SJCRH30 (cell line): ENCODE results near the gene CNTN6. TPM values are rescaled to one million over a fixed set of nuclear protein-coding genes. Genes with fewer than 3 reads are reported as not detected.

Experiments used
- DNase-seq, 2 experiments: peaks; one replicate each; pipeline ENCODE4 v3.0.0-alpha.2; 2015 to 2020
- H3K27ac ChIP-seq: fragments of 250-450 bp; sonication (Bioruptor Pico); 2 replicates; pipeline ENCODE4 v1.5.1; 2020; ENCODE audit warnings: mild to moderate bottlenecking, moderate library complexity
- H3K27me3 ChIP-seq: fragments of 250-450 bp; sonication (Bioruptor Pico); 2 replicates; pipeline ENCODE4 v1.5.1; 2020; ENCODE audit warnings: mild to moderate bottlenecking, moderate library complexity
- H3K36me3 ChIP-seq: fragments of 250-450 bp; sonication (Bioruptor Pico); 2 replicates; pipeline ENCODE4 v1.5.1; 2020; ENCODE audit warnings: mild to moderate bottlenecking, moderate library complexity
- H3K4me1 ChIP-seq: fragments of 250-450 bp; sonication (Bioruptor Pico); 2 replicates; pipeline ENCODE4 v1.5.1; 2020; ENCODE audit warnings: mild to moderate bottlenecking, moderate library complexity
- H3K4me3 ChIP-seq: fragments of 250-450 bp; sonication (Bioruptor Pico); 2 replicates; pipeline ENCODE4 v1.5.1; 2020; ENCODE audit warnings: mild to moderate bottlenecking, moderate library complexity
- H3K9me3 ChIP-seq: fragments of 250-450 bp; sonication (Bioruptor Pico); replicated peaks from 2 replicates; pipeline ENCODE4 v1.5.1; 2020; ENCODE audit warnings: mild to moderate bottlenecking, moderate library complexity
- total RNA-seq: library from RNA; depleted of rRNA; stranded (reverse); fragments of >200 nt; shearing (Covaris generic); gene quantifications from 2 replicates; pipeline ENCODE4 v1.2.3, GENCODE V29; 2014

The CNTN6 gene
- total RNA-seq, 1 experiment from 2014 or later, result 1.1 TPM

GRCh38 chr3:1287815-1288214 lies 195.0 kb downstream of the CNTN6 start:
- Histone ChIP-seq H3K4me1 (no peaks in the 10 kb centered on the region), H3K36me3 (no peaks in the 10 kb centered on the region), H3K27ac (no peak overlapping the region), H3K27me3 (no peaks in the 10 kb centered on the region), H3K9me3 (no peaks in the 10 kb centered on the region), H3K4me3 (no peak overlapping the region)
- no peak for DNase-seq

GRCh38 chr3:1288805-1289494 lies 196.1 kb downstream of the CNTN6 start:
- no peaks in the 10 kb centered on the region for H3K9me3 ChIP-seq
- no peak overlapping the region for H3K27ac ChIP-seq
- H3K27me3 ChIP-seq, result no peaks in the 10 kb centered on the region
- H3K36me3 ChIP-seq, result no peaks in the 10 kb centered on the region
- no peak overlapping the region for H3K4me3 ChIP-seq
- no peaks in the 10 kb centered on the region for H3K4me1 ChIP-seq
- no peak for DNase-seq

GRCh38 chr3:1292571-1293071 lies 199.8 kb downstream of the CNTN6 start:
- Histone ChIP-seq H3K4me1 (no peaks in the 10 kb centered on the region), H3K9me3 (no peaks in the 10 kb centered on the region), H3K27ac (no peak overlapping the region), H3K36me3 (no peaks in the 10 kb centered on the region), H3K4me3 (no peak overlapping the region), H3K27me3 (no peaks in the 10 kb centered on the region)
- no peak for DNase-seq

- DNase-seq, result no peak
Observed at GRCh38 chr3:1294586-1294985, 201.8 kb downstream of the CNTN6 start.

GRCh38 chr3:1318296-1319005 lies 225.6 kb downstream of the CNTN6 start:
- no peaks in the 10 kb centered on the region for H3K4me1 ChIP-seq
- DNase-seq, result no peak
- H3K9me3 ChIP-seq, result no peaks in the 10 kb centered on the region
- H3K27ac ChIP-seq, result no peak overlapping the region
- H3K4me3 ChIP-seq, result no peak overlapping the region
- no peaks in the 10 kb centered on the region for H3K27me3 ChIP-seq
- H3K36me3 ChIP-seq, result no peaks in the 10 kb centered on the region

More at GRCh38 chr3:1294586-1294985, 201.8 kb downstream of the CNTN6 start:
- Histone ChIP-seq H3K36me3 (no peaks in the 10 kb centered on the region), H3K4me1 (no peaks in the 10 kb centered on the region), H3K27ac (no peak overlapping the region), H3K27me3 (no peaks in the 10 kb centered on the region), H3K4me3 (no peak overlapping the region), H3K9me3 (no peaks in the 10 kb centered on the region)

- Histone ChIP-seq H3K36me3 (no peaks in the 10 kb centered on the region), H3K9me3 (no peaks in the 10 kb centered on the region), H3K4me3 (no peak overlapping the region), H3K4me1 (peaks cover 7% of the 10 kb centered on the region), H3K27me3 (no peaks in the 10 kb centered on the region), H3K27ac (peak overlapping the region; percentile 16; the same call in 1 of the 2 replicates)
- peak; percentile 2 to 37 for DNase-seq
Observed at GRCh38 chr3:1326546-1326945, 233.7 kb downstream of the CNTN6 start.

- H3K36me3 ChIP-seq, result no peaks in the 10 kb centered on the region
- DNase-seq, result no peak
- no peaks in the 10 kb centered on the region for H3K9me3 ChIP-seq
- peaks cover 7% of the 10 kb centered on the region for H3K4me1 ChIP-seq
- no peak overlapping the region for H3K4me3 ChIP-seq
- no peak overlapping the region for H3K27ac ChIP-seq
- no peaks in the 10 kb centered on the region for H3K27me3 ChIP-seq
Observed at GRCh38 chr3:1330107-1330506, 237.3 kb downstream of the CNTN6 start.

- no peak for DNase-seq
- Histone ChIP-seq H3K27me3 (no peaks in the 10 kb centered on the region), H3K36me3 (no peaks in the 10 kb centered on the region), H3K4me1 (no peaks in the 10 kb centered on the region), H3K27ac (no peak overlapping the region), H3K9me3 (no peaks in the 10 kb centered on the region), H3K4me3 (no peak overlapping the region)
Observed at GRCh38 chr3:1346386-1346785, 253.6 kb downstream of the CNTN6 start.

- DNase-seq, result no peak
- no peak overlapping the region for H3K4me3 ChIP-seq
- no peaks in the 10 kb centered on the region for H3K36me3 ChIP-seq
Observed at GRCh38 chr3:1348547-1348946, 255.7 kb downstream of the CNTN6 start.

GRCh38 chr3:1350885-1351284 lies 258.1 kb downstream of the CNTN6 start:
- H3K36me3 ChIP-seq, result no peaks in the 10 kb centered on the region
- H3K9me3 ChIP-seq, result no peaks in the 10 kb centered on the region
- no peak for DNase-seq
- no peaks in the 10 kb centered on the region for H3K4me1 ChIP-seq
- H3K27me3 ChIP-seq, result no peaks in the 10 kb centered on the region
- H3K27ac ChIP-seq, result no peak overlapping the region
- no peak overlapping the region for H3K4me3 ChIP-seq

More at GRCh38 chr3:1348547-1348946, 255.7 kb downstream of the CNTN6 start:
- H3K27ac ChIP-seq, result no peak overlapping the region
- no peaks in the 10 kb centered on the region for H3K27me3 ChIP-seq
- no peaks in the 10 kb centered on the region for H3K9me3 ChIP-seq
- H3K4me1 ChIP-seq, result no peaks in the 10 kb centered on the region

- no peak overlapping the region for H3K4me3 ChIP-seq
- H3K9me3 ChIP-seq, result no peaks in the 10 kb centered on the region
- no peak overlapping the region for H3K27ac ChIP-seq
- DNase-seq, result no peak
- no peaks in the 10 kb centered on the region for H3K36me3 ChIP-seq
- no peaks in the 10 kb centered on the region for H3K27me3 ChIP-seq
- H3K4me1 ChIP-seq, result no peaks in the 10 kb centered on the region
Observed at GRCh38 chr3:1355691-1356090, 262.9 kb downstream of the CNTN6 start.

- DNase-seq, result no peak
- Histone ChIP-seq H3K4me1 (no peaks in the 10 kb centered on the region), H3K27ac (no peak overlapping the region), H3K36me3 (no peaks in the 10 kb centered on the region), H3K4me3 (no peak overlapping the region), H3K9me3 (no peaks in the 10 kb centered on the region), H3K27me3 (no peaks in the 10 kb centered on the region)
Observed at GRCh38 chr3:1356101-1356500, 263.3 kb downstream of the CNTN6 start.

GRCh38 chr3:1365528-1365927 lies 272.7 kb downstream of the CNTN6 start:
- Histone ChIP-seq H3K4me1 (no peaks in the 10 kb centered on the region), H3K27me3 (no peaks in the 10 kb centered on the region), H3K9me3 (no peaks in the 10 kb centered on the region), H3K4me3 (no peak overlapping the region), H3K27ac (no peak overlapping the region), H3K36me3 (no peaks in the 10 kb centered on the region)
- no peak for DNase-seq

GRCh38 chr3:1374471-1374870 lies 281.6 kb downstream of the CNTN6 start:
- Histone ChIP-seq H3K36me3 (no peaks in the 10 kb centered on the region), H3K9me3 (no peaks in the 10 kb centered on the region), H3K4me3 (no peak overlapping the region), H3K27me3 (no peaks in the 10 kb centered on the region), H3K4me1 (no peaks in the 10 kb centered on the region), H3K27ac (no peak overlapping the region)
- peak in 1 of 2 experiments; percentile 11 for DNase-seq

GRCh38 chr3:1375145-1375544 lies 282.3 kb downstream of the CNTN6 start:
- H3K27me3 ChIP-seq, result no peaks in the 10 kb centered on the region
- H3K4me3 ChIP-seq, result no peak overlapping the region
- no peaks in the 10 kb centered on the region for H3K4me1 ChIP-seq
- H3K36me3 ChIP-seq, result no peaks in the 10 kb centered on the region
- no peaks in the 10 kb centered on the region for H3K9me3 ChIP-seq
- H3K27ac ChIP-seq, result no peak overlapping the region
- no peak for DNase-seq
